NCI-H446 treated with DMSO at 0.1 percent for 48 hours (cell line): Measurements from ENCODE around the gene ERBB4.
"Not testable (repeated sequence)": the region's sequence is repeated elsewhere in the genome, so short reads cannot be mapped to it uniquely, and the experiment has no call there.

ENCODE experiments used
- DNase-seq: peaks from one replicate; lab custom pipeline; 2025; lab: John Stamatoyannopoulos, UW

The ERBB4 gene

DNA sequence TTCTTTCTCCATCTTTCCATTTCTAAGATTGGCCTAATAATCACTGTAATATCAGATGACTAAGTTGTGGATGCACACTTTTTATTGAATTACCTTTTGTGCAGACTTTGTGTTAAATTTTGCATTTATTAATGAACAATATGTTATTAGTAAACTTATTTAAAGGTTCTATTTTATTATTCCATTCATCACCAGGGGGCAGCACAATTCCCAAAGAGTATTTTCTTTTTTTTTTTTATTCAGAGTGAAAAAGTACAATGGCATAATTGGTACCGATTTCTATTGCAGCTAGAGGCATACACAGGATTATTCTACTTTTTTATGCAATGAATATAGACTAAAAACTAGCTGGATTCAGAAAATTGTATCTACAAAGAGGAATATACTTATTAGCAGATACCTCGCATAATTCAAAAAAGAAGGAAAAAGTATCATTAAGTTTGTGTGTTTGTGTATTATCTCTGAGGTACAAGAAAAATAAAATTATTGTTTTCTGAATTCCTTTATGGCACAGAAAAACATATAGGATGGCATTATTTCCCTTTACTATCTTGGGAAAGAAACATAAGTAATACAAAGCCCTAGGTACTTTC lies 390.6 kb downstream of the ERBB4 start:
- DNase-seq: no peak

- no peak for DNase-seq
These were observed 392.2 kb downstream of the ERBB4 start for GRCh38 chr2:212146416-212146815.

DNA sequence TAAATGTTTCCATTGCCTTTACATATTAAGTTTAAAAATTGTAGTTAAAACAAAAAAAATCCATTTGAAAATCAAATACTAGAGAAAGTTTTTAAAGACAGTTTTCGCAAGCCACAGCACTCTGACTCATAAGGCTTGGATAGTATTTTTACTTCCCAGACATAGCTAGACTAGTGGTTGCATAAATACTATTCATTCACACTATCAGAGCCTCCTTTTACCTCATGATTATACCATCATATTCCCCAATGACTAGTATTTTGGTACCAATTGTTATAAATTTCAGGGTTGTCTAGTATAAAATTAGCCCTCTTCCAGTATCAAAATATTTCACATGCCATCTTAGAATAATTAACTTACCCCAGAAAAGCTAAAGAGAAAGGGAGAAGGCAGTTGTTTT lies 393.5 kb downstream of the ERBB4 start:
- no peak for DNase-seq

DNA sequence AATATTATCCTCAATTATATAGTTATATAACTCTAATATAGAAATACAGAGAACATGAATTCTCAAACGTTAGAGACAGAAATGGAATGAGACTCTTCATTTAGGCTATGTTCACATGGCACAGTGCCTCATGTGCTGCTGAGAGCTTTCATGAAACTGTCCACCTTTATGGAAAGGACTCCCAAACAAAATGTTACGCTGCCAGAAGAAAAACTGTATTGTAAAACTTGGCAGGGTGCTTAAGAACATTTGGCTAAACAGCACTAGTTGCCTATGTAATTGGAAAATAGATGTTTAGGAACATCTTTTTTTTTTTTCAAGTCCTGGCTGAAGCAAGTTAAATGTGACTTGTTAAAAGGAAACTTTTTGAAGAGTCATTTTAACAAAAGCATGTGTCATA lies 396.0 kb downstream of the ERBB4 start:
- peak; percentile 95 for DNase-seq

DNA sequence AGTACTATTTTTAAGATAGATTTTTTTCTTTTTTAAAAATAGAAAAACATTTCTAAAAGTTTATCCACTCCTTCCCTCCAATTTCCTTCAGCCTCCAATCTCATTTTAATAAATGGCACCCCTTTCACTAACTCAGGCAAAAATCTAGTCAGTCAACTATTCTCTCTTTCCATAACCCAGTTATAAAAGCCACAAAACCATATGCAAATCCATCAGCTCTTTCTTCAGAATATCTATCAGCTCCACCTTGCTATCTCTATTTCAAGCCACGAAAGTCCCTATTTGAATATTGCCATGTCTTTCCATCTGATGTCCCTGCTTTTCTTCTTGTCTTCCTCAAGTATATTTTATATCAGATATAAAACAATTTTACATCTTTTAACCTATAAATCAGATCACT lies 397.1 kb downstream of the ERBB4 start:
- no peak for DNase-seq

DNA sequence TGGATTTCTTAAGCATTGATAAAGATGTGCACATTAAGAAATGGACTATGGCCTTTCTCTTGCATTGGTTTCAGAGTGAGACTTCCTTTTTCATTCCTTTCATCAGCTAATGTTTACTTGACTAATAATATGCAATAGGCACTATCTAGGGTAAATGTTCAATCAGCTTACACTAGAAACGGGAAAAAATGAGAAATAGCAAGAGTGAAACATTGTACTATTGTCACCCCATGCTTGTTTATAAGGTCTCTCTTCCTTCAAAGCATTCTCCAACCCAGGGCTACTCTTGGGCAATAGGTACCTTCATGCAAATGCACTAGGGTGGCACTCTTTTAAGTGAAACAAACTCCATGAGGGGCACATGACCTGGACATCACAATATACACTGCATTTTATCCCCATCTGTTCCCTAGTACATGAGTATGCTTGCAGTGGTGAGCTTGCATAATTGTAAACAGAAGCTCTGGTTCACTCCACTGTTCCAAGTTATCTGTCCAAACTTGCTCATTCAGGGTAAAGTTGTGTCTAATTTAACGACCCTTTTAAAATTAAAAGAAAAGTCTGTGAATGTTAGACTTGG lies 402.3 kb downstream of the ERBB4 start:
- peak; percentile 54 for DNase-seq

DNA sequence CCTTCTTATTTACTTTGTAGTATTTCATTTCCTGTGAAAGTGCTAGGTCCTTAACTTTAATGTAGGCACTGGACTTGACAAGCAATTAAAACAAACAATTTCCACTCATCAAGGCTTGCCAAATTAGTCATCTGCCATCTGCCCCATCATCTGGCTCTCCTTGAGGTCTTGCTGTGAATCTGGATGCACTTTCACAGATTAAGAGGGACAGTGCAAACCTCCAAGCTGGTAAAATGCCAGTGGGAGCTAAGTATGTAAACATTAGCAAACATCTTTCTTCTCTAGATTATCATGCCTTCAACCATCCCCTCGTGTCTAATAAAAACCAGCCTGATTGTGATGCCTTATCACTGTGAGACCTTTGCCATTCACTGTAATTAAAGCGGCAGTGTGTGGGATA lies 402.9 kb downstream of the ERBB4 start:
- peak; percentile 99 for DNase-seq

- DNase-seq: no peak
These were observed 405.3 kb downstream of the ERBB4 start for GRCh38 chr2:212133337-212133736.

- DNase-seq: no peak
These were observed 414.0 kb downstream of the ERBB4 start for GRCh38 chr2:212124598-212124997.

GRCh38 chr2:212119591-212119990 lies 419.0 kb downstream of the ERBB4 start:
- DNase-seq: no peak

- DNase-seq: peak; percentile 28
These were observed 420.7 kb downstream of the ERBB4 start for GRCh38 chr2:212117926-212118325.

- DNase-seq: no peak
These were observed 424.1 kb downstream of the ERBB4 start for GRCh38 chr2:212114489-212114888.

DNA sequence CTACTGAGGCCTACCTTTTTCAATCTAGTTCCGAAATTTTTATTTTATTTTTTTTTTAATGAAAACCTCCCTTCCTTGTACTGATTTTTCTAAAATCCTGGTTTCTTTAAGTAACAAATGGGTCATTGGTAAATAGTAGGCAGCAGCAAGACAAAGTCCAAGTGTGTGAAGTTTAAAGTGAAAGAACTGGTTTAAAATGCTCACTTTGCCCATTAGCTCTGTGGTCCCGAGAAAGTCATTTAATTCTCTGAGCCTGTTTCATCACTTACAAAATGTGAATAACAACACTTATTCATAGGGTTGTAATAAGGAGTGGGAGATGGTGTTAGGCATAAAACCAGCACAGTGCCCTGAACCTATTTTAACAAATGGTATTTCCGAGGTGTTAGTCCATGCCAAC lies 426.2 kb downstream of the ERBB4 start:
- no peak for DNase-seq

- DNase-seq: no peak
These were observed 428.6 kb downstream of the ERBB4 start for GRCh38 chr2:212109792-212110680.

DNA sequence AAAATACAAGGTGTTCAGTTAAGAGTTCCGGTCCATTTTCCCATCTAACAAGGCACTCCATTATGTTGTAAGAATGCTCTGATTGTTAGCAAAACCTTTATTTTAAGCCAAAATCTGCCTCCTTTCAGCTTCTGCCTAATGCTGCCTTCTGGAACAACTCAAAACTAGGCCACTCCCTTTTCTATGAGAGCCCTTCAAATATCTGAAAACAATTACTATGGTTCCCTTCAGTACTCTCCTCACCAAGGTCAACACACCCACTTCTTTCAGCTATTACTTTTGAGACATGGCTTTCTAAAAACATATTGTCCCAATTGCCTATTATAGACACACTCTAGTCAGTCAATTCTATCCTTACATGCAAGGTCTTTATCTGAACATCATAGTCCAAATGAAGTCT lies 429.4 kb downstream of the ERBB4 start:
- DNase-seq: no peak

DNA sequence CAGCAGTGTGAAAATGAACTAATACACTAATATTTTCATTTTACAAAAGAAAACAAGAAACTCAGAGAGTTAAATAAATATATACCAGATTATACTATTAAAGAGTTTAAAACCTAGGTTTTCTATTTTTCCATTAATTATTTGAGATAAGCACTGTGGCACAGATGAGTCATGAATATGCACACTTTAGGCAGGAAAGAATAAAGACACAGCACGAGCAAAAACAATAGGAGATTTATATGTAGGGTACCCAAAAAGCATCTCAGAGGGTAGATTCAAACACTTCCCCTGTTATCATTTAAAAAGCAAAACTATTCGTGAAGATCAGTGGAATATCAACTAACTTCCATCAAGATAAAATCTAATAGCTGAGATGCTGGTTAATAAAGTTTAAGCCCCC lies 430.6 kb downstream of the ERBB4 start:
- no peak for DNase-seq

DNA sequence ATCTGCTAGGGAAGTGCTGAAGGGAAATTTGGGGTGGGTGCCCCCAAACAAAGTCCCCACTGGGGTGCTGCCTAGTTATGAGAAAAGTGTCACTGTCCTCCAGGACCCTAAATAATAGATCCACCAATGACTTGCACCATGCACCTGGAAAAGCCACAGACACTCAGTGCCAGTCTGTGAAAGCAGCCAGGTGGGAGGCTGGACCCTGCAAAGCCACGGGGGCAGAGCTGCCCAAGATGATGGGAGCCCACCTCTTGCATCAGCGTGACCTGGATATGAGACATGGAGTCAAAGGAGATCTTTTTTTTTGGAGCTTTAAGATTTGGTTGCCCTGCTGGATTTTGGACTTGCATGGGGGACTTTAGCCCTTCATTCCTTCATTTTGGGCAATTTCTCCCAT lies 431.6 kb downstream of the ERBB4 start:
- no peak for DNase-seq

DNA sequence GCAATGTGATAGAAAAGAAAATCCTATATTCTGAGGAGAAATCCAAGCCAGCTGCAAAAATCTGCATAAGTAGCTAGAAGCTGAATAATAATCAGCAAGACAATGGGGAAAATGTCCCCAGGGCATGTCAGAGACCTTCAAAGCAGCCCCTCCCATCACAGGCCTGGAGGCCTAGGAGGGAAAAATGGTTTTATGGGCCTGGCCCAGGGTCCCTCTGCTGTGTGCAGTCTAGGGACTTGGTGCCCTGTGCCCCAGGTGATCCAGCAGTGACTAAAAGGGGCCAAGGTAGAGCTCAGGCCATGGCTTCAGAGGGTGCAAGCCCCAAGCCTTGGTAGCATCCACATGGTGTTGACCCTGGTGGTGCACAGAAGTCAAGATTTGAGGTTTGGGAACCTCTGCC lies 432.1 kb downstream of the ERBB4 start:
- DNase-seq: not testable (repeated sequence)

DNA sequence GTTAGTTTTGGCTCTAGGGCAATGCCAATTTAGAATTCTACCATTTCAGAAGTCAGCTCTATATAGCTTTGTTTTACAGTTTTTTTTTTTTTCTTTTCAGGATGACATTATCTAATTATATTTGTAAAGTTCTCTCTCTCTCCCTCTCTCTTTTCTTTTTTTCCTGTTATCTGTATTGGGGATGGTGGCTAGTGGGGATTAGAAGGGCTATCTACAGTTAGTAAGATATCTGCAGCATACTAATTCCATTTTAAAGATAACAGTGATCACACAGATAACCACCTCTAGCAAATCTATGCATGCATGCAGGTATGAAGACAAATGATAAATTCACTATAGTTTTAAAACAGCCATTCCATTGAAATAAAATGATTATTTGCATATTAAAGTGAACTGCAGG lies 438.9 kb downstream of the ERBB4 start:
- DNase-seq: no peak

DNA sequence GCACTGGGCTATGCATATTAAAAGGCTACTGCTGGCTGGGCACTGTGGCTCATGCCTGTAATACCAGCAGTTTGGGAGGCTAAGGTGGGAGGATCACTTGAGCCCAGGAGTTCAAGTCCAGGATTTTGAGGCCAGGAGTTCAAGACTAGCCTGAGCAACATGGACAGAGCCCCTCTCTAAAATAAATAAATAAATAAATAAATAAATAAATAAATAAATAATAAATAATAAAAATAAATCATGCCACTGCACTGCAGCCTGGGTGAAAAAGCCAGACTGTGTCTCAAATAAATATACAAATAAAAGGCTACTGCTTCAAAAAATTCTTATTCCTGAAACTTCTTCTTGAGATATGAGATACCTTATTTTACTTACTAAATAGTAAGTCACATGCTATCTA lies 439.6 kb downstream of the ERBB4 start:
- no peak for DNase-seq

DNA sequence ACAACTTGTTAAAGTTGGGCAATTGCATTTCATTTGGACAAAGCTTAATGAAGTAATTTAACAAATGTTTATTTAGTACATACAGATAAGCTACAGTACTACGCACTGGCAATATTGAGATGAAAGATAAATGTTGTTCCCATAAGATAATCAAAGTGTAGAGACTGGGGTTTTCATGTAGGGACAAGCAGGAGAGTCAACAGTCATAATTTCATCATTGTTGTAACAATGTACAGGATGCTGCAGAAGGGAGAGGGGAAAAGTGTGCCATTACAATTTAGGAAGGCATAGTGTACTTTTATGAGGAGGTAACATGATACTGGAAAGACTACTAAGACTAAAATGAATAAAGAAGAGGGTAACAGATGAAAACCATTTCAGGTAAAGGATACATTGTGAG lies 441.6 kb downstream of the ERBB4 start:
- no peak for DNase-seq

DNA sequence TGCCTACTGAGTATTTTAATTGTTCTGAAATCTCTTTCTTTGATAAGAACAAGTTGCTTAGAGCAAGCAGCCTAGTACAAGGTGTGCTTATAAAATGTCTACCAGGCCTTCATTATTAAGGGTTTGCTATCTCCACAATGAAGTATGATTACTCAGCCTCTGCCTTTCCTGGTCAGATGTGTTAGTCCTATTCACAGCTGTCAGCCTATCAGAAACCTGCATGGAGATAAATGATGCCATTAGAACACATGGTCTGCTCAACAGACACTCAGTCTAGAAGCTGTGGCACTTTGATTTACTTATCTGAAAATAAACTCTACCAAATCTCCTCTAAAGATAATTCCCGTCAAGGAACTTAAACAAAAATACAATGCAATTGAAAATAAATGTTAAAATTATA lies 448.7 kb downstream of the ERBB4 start:
- DNase-seq: no peak

- DNase-seq: no peak
These were observed 450.2 kb downstream of the ERBB4 start for GRCh38 chr2:212088353-212088752.
